HPDE6-E6E7 (cell line): Measurements from ENCODE around the gene FHIT.
A peak's percentile ranks its signal among the peaks of the same experiment; 100 is the strongest.
"Not testable (repeated sequence)": the region's sequence is repeated elsewhere in the genome, so short reads cannot be mapped to it uniquely, and the experiment has no call there.

Experiments
- DNase-seq: peaks from one replicate; pipeline ENCODE4 v3.0.0; 2011; ENCODE audit warnings: missing footprints; ENCODE audit errors: extremely low spot score

FHIT gene

GRCh38 chr3:60920519-60920918 lies 330.7 kb downstream of the FHIT start:
- DNase-seq = no peak

GRCh38 chr3:60919296-60919695 lies 332.0 kb downstream of the FHIT start:
- DNase-seq = no peak

- no peak for DNase-seq
Observed at GRCh38 chr3:60917141-60917540, 334.1 kb downstream of the FHIT start.

GRCh38 chr3:60916546-60916945 lies 334.7 kb downstream of the FHIT start:
- DNase-seq = no peak

DNA sequence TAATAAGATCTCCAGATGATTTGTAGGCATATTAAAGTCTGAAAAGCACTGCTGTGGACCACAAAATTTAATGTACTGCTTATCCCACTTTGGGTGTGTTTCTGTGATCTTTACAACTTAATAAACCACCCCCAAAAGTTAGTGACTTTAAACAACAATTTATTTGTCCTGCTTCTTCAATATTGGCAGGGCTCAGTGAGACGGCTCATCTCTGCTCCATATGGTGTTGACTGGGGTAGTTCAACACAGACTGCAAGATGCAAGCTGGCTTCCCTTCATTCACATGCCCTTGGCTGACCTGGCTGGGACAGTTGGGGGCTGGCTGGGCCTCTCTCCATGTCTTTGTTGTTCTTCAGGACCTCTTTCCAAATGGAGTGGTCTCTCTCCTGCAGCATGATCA lies 337.8 kb downstream of the FHIT start:
- DNase-seq = no peak

DNA sequence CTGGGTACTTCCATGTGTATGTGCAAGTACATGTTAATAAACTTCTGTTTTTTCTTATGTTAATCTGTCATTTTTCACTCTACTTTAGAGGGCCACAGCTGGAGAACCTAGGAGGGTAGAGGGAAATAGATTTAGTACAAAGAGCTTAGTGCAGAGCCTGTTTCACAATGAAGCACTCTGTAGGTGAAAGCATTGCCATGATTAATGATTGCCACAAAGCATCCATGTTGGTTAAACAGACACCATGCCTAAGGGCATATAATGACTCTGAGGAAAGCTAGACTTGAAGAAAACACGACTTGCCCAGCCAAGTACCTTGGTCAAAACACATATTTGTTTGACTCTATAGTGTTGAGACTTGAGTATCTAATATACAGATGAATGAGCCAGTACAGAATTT lies 338.4 kb downstream of the FHIT start:
- DNase-seq = peak; percentile 0

GRCh38 chr3:60912142-60912541 lies 339.1 kb downstream of the FHIT start:
- DNase-seq = peak; percentile 0

GRCh38 chr3:60909526-60909925 lies 341.7 kb downstream of the FHIT start:
- peak; percentile 0 for DNase-seq

DNA sequence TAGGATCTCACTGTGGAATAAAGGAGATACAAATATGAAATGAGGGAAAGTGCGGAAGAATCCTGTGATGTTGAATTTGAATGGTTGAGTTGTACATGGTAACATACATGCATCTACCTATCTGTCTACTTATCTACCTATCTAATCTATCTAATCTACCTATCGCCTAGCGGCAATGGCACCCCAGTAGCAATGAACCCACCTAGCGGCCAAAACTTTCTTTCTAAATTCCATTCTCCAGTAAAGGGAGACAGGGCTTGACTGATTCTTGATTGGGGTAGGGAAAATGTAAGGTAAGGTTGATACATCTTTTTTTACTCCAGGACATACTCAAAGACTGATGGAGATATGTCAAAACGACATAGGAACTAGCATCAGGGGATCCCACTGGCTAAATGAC lies 345.0 kb downstream of the FHIT start:
- no peak for DNase-seq

DNA sequence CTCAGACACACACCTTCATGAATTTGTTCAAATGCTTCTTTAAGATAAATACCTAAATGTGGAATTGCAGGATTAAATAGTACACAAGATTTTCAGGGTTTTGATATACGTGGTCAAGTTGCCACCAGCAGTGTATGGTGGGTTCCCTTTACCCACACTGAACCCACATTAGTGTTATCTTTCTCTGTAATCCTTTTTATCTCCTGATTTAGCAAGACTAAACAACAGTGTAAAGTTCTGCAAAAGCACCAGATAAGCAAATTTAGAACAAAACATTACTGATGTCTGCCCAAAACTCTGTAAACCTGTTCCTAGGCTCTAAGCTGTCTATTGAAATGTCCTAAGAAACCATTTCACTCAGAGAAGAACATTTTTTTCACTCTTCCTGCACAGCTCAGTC lies 352.9 kb downstream of the FHIT start:
- no peak for DNase-seq

GRCh38 chr3:60893946-60894345 lies 357.3 kb downstream of the FHIT start:
- no peak for DNase-seq

DNA sequence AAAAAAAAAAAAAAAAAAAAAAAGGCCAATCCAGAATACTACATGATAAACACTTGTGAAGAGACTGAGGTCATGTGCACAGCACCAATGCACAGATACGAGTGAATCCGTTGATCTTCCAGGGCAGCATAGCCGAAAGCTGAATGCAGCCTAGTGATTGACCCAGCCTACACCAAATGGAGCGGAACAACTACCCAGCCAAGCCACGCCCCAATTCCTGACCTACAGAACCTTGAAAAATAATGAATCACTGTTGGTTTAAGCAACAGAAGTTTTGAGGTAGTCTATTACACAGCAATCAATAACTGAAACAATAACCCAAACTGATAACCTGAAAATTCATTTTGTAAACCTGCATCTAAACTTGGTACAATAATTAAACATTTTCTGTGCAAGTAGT lies 361.0 kb downstream of the FHIT start:
- DNase-seq = no peak

GRCh38 chr3:60888952-60889351 lies 362.3 kb downstream of the FHIT start:
- DNase-seq = not testable (repeated sequence)

- no peak for DNase-seq
Observed at GRCh38 chr3:60887574-60887973, 363.7 kb downstream of the FHIT start.

- no peak for DNase-seq
Observed at GRCh38 chr3:60886518-60886917, 364.7 kb downstream of the FHIT start.

DNA sequence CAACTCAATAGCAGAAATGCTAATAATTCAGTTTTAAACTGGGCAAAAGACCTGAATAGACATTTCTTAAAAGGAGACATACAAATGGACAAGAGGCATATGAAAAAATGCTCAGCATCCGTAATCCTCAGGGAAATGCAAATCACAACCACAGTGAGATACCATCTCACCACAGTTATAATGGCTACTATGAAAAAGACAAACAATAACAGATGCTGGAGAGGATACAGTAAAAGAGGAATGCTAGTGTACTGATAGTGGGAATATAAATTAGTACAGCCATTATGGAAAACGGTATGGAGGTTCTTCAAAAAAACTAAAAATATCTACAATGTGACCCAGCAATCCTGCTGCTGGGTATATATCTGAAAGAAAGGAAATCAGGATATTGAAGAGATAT lies 367.2 kb downstream of the FHIT start:
- DNase-seq = no peak

- DNase-seq = no peak
Observed at GRCh38 chr3:60877188-60877587, 374.1 kb downstream of the FHIT start.

GRCh38 chr3:60870396-60870795 lies 380.9 kb downstream of the FHIT start:
- DNase-seq = no peak

- no peak for DNase-seq
Observed at GRCh38 chr3:60867200-60867599, 384.1 kb downstream of the FHIT start.

- no peak for DNase-seq
Observed at GRCh38 chr3:60856257-60857046, 394.8 kb downstream of the FHIT start.

DNA sequence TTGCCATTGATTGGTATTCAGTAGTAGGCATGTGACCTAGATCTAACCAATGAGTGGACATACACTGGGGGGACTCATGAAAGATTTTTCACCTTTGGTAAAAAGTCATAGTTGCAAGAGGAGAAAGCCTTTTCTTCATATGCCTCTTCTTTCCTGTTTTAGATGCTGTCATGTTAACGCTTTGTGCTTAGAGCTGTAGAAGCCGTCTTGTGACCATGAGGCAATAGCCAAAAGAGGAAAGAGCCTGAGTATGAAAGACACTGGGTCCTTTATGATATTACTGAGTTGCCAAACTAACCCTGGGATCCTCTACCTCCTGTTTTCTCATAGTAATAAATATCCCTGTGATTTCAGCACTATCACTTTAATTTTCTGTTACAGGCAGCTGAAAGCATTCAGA lies 396.0 kb downstream of the FHIT start:
- DNase-seq = no peak

- no peak for DNase-seq
Observed at GRCh38 chr3:60854791-60855190, 396.5 kb downstream of the FHIT start.

DNA sequence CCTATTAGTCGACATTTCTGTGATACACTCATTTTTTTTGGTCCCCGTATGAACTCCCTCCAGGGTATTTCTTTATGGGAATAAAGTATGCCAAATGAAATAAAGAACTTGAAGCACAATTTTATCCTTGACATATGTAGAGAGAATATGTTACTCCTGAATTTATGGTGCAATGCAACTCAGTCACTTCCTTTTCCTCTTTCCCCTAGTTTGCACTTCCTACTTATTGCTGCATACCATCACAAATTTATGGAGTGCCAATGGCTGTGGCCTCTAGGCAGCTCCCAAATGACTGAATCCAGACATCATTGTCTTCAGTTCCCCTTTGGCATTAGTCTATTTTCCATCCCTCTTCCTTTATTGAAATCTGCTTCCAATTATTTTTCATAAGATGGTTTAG lies 403.5 kb downstream of the FHIT start:
- DNase-seq = no peak

GRCh38 chr3:60844256-60844655 lies 407.0 kb downstream of the FHIT start:
- DNase-seq = no peak
